Upper lobe of left lung (tissue), 4 donors: ENCODE data around the gene PTPRJ.

Experiments
- CTCF ChIP-seq, 6 experiments: fragments of 450-650 bp in 4 of 6; fragments of 200-600 bp in 2 of 6; sonication (generic) in 2 of 6; IDR thresholded peaks; one replicate each; pipeline ENCODE4 v1.5.1; 2016 to 2019; ENCODE audit warnings: antibody characterized with exemption in 6 of 6
- EP300 ChIP-seq, 4 donors: sonication (generic); formaldehyde crosslinking; IDR thresholded peaks; one replicate each; pipeline ENCODE4 v1.5.1; 2017; ENCODE audit warnings: antibody characterized with exemption in 4 of 4, control low read depth in 2 of 4
- POLR2A ChIP-seq, 4 donors: fragments of 450-650 bp; IDR thresholded peaks; one replicate each; pipeline ENCODE4 v1.5.1; 2016 to 2017; ENCODE audit warnings: antibody characterized with exemption in 4 of 4, mild to moderate bottlenecking in 2 of 4
- POLR2AphosphoS5 ChIP-seq, 2 donors: sonication (generic); formaldehyde crosslinking; IDR thresholded peaks; one replicate each; pipeline ENCODE4 v1.5.1; 2017; ENCODE audit warnings: antibody characterized with exemption in 2 of 2

- TF ChIP-seq CTCF (IDR thresholded peaks at IDR 0.05) (no peak), POLR2A (IDR thresholded peaks at IDR 0.05) (no peak), POLR2AphosphoS5 (IDR thresholded peaks at IDR 0.05) (no peak), EP300 (IDR thresholded peaks at IDR 0.05) (no peak)
Observed at GRCh38 chr11:48047616-48048015, 67.3 kb downstream of the PTPRJ start.
